Measurements from ENCODE around the gene MT1G.
"Not testable (repeated sequence)": the region's sequence is repeated elsewhere in the genome, so short reads cannot be mapped to it uniquely, and the experiment has no call there.

The MT1G gene

DNA sequence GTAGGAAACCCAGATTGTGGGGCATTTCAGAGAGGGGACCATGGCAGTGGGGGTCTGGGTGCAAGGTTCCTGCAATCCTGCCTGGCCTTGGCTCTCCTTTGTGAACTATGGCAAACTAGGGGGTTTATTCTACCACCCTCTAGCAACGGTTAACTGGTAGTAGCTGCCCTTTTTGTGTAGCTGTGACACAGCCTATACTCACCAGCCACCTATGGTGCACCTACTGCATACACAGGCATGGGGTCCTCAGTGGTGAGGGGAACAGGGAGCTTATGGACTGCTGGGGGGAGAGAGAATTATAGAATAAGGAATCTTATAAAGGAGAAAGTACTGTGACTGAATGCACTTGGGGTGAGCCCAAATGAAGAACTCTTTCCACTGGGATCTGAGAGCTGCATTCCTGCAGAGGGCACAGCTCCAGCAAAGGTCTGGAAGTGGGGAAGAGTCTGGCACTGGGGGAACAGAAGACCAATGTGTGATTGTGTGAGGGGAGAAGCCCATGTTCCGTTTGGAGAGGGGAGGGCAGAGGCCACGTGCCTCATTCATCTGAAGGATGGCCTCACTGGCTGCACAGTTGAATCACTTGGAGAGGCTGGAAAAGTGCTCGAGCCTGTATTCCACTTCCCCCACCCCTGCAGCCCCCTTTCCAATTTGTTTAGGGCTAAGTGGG, 16.5 kb upstream of the MT1G start:
- DNase-seq: no peak

- DNase-seq: no peak
These were observed 15.7 kb upstream of the MT1G start for GRCh38 chr16:56683424-56684172.

- DNase-seq: no peak
These were observed 15.0 kb upstream of the MT1G start for GRCh38 chr16:56682703-56683397.

DNA sequence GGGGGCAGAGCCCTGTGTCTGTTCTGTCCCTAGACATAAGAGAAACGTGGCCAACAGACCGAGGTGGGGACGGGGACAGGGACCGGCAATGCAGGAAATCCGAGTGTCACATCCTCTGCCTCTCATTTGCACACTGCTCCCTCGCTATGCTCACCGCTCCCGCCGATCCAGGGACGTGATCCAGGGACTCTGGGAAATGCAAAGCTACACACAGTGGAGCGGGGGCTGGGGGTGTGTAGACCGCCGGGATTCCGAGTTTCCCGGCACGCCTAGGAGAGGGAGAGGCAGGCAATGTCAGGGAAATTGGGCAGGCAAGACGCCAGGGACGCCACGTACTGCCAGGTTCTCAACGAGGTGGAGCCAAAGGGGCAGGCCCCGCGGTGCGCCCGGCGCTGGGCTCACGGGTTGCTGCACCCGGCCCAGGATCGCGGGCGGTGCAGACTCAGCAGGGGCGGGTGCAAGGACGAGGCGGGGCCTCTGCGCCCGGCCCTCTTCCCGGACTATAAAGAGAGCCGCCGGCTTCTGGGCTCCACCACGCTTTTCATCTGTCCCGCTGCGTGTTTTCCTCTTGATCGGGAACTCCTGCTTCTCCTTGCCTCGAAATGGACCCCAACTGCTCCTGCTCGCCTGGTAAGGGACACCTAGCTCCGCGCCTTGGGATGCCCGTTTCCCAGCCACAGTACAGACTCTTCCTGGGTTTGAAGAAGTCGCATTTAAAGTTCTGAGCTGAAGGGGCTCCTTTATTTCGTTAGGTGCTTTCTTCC, 14.3 kb upstream of the MT1G start, which contains the start of gene MT1X:
TSS of gene MT1X (plus strand) at position 532 of the 764 bp plus-strand sequence. CDS start at position 603, 71 bp downstream.
- DNase-seq: peak; percentile 79

- DNase-seq: no peak
These were observed 12.0 kb upstream of the MT1G start for GRCh38 chr16:56679818-56680217.

DNA sequence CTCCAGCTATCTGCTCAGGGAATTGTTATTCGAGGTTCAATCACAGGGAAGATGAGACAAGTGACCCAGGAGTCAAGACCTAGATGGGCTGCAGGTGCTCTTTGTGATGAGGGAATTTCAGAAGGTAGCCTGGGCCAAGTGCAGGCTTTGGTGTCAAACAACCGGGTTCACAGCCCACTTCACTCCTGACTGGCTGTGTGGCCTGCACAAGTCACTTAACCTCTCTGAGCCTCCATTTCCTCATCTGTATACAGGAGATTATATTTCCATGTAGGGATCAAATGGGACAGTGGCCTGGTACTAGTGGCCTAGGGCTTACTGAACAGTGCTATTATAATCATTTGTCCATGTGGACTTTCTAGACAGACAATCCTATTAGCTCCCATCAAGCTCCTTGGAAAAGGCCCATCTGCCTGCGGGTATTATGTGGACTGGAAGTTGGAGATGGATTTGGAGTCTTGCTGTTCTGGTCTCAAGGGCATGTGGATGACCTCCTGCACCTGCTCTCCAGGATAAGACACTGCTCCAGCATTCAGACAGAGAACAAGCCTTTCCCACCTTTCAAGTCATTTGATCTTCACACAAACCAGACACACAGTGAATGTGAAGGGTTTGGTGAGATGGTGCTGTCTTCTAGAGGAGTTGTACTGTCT, 11.3 kb upstream of the MT1G start:
- DNase-seq: no peak

DNA sequence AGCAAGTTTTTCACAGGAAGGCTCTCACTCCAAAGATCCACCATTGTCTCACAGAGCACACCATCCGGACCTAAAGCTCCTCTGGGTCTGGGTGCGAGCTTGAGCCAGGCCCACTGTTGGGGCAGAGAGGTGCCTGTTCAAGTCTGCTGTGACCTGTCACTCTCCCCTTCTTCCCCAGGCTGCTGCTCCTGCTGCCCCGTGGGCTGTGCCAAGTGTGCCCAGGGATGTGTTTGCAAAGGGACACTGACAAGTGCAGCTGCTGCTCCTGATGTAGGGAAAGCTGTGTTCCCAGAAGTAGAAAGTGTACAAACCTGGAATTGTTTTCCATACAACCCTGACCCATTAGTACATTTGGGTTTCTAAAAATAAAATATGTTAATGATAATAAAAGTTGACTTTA, 9.6 kb upstream of the MT1G start:
- no peak for DNase-seq

DNA sequence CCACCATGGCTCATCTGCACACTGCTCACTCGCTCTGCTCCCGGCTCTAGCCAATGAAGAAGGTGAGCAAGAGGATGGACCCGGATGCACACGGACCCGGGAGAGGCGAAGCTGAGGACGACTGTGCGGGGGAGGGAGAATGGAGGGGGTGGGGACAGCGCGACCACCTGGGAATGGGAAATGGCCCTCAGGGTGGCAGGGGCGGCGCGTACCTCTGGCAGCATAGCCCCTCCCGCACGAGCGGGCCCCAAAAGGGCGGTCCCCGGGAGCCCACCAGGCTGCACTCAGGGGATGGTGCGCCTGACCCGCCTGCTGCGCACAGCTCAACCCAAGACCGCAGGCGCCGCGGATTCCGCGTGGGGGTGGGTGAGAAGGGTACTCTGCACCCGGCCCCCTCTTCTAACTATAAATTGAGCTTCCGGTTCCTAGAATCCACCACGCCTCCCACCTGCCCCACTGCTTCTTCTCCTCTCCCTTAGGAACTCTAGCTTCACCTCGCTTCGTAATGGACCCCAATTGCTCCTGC, 7.9 kb upstream of the MT1G start:
- DNase-seq: no peak

- not testable (repeated sequence) for DNase-seq
These were observed 6.7 kb upstream of the MT1G start for GRCh38 chr16:56674570-56674969.

- DNase-seq: no peak
These were observed 6.1 kb upstream of the MT1G start for GRCh38 chr16:56673921-56674320.

- DNase-seq: no peak
These were observed 5.1 kb upstream of the MT1G start for GRCh38 chr16:56672761-56673536.

DNA sequence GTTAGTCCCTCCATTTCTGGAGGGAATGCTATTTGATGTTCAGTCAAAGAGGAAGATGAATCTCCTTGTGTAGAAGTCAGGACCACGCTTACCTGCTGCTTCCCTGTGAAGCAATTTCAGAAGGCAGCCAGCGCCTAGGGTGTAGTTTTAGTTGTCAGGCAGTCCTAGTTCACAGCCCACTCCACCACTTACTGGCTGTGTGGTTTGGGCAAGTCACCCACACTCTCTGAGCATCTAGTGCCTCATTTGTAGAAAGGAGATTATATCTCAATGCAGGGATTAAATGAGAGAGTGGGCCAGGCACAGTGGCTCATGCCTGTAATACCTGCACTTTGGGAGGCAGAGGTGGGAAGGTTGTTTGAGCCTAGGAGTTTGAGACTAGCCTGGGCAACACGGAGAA, 4.3 kb upstream of the MT1G start:
- DNase-seq: not testable (repeated sequence)

DNA sequence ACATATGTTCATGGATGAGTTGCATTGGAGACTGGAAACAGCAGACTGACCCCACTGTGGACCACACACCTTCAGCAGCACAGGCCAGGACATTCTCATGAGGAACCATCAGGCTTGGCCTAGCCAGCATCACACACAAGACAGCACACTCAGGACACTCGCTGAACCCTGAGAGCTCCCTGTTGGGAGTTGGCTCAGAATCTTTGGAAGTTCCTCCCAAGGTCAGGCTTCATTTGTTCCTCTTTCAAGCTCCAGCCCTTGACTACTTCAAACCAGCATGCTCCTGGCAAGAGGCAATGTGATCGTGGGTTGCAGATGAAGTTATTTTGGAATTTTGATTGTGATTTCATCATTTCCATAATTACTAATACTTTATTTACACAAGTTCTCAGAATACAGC, 3.8 kb upstream of the MT1G start:
- peak; percentile 11 for DNase-seq

GRCh38 chr16:56670620-56670934, 2.7 kb upstream of the MT1G start:
- no peak for DNase-seq

- no peak for DNase-seq
These were observed 2.2 kb upstream of the MT1G start for GRCh38 chr16:56669840-56670619.

DNA sequence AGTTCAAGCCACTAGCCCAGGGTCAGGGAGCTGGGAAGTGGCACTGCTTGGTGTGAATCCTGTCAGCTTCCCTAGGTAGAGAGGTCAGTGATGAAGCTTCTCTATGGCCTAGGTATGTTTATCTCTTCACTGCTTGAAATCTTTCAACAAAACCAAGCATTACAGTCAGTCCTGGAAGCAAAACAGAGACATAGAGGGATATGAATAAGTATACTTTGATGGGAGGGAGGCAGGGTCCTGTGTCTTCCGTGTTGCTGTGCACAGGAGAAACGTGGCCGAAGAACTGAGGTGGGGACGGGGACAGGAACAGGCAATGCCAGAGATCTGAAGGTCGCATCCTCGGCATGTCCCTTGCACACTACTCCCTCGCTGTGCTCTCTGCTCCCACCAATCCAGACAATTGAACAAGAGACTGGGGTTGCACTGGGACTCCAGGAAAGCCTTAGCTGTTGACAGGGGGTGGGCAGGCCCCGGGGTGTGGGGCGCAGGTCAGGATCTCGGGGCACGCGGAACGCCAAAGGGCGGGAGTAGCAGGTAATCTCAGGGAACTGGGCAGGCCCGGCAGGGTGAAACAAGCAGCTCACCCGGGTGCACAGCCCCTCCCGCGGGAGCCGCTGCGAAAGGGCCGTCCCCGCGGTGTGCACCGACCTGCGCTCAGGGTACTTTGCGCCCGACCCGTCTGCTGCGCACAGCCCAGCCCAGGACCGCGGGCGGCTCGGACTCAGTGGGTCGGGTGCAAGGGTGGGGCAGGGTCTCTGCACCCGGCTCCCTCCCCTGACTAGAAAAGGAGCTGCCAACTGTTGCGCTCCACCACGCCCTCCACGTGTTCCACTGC, 1.4 kb upstream of the MT1G start, which contains the start of gene MT1H:
TSS of gene MT1H (plus strand) at position 810 of the 835 bp plus-strand sequence. CDS start 71 bp downstream, outside the sequence.
- no peak for DNase-seq

DNA sequence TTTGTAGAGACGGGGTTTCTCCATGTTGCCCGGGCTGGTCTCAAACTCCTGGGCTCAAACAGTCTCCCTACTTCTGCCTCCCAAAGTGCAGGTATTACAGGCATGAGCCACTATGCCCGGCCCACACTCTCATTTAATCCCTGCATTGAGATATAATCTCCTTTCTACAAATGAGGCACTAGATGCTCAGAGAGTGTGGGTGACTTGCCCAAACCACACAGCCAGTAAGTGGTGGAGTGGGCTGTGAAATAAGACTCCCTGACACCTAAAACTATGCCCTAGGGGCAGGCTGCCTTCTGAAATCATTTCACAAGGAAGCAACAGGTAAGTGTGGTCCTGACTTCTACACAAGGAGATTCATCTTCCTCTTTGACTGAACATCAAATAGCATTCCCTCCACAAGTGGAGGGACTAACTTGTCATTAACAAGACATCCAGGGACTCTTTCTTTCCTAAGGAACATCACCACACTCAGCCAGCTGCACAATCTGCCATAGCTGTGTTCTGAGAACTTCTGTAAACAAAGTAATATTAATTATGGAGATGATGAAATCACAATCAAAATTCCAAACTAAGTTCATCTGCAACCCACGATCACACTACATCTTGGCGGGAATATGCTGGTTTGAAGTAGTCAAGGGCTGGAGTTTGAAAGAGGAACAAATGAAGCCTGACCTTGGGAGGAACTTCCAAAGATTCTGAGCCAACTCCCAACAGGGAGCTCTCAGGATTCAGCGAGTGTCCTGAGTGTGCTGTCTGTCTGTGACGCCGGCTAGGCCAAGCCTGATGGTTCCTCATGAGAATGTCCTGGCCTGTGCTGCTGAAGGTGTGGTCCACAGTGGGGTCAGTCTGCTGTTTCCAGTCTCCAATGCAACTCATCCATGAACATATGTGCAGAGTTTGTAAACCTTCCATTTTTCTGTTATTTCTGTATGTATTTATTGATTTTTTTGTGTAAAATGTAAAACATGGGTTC, 2.3 kb downstream of the MT1G start:
- not testable (repeated sequence) for DNase-seq

- no peak for DNase-seq
These were observed 3.4 kb downstream of the MT1G start for GRCh38 chr16:56664506-56664905.
